Endothelial cell of umbilical vein (primary cell): ENCODE measurements around the gene USH1C. TPM values are rescaled to one million over a fixed set of nuclear protein-coding genes. Genes with fewer than 3 reads are reported as not detected.

Experiments used
- BruUV-seq: library from RNA; stranded (reverse); fragments of 400-500 nt; replicated peaks from 2 replicates; lab custom pipeline; 2021; lab: Mats Ljungman, UMichigan
- CTCF ChIA-PET: fragments of 300-600, 350-600 bp; sonication (Branson Sonifier 250); formaldehyde crosslinking; loops from one replicate; lab custom pipeline; 2021; ENCODE audit warnings: antibody characterized with exemption, inconsistent platforms; lab: Charles Lee
- POLR2A ChIA-PET: fragments of 300-600, 350-600 bp; sonication (Branson Sonifier 250); formaldehyde crosslinking; loops from one replicate; lab custom pipeline; 2021; ENCODE audit warnings: antibody characterized with exemption, inconsistent platforms; lab: Charles Lee
- DNase-seq: peaks from one replicate; pipeline ENCODE4 v3.0.0-alpha.2; 2011; ENCODE audit warnings: low read depth, low spot score
- FAIRE-seq: peaks from 2 replicates; lab custom pipeline; 2011; peaks lifted over from hg19 to GRCh38; lab: Jason Lieb, UNC
- H2AFZ ChIP-seq: 2 replicates; pipeline ENCODE4 v1.6.0; 2012; ENCODE audit warnings: low read depth, low read length, control low read depth, inconsistent platforms
- H3K27ac ChIP-seq: 2 replicates; pipeline ENCODE4 v1.5.1; 2011; ENCODE audit warnings: low read depth, mild to moderate bottlenecking, control low read depth, low read length, moderate library complexity; ENCODE audit not compliant: insufficient read depth
- H3K27me3 ChIP-seq, 2 experiments: 2 replicates each; pipeline versions ENCODE4 v1.6.0 to v1.6.1; 2011; ENCODE audit warnings: low read length in 2 of 2, mixed read lengths in 1 of 2; ENCODE audit not compliant: control insufficient read depth in 2 of 2, insufficient read depth in 2 of 2
- H3K36me3 ChIP-seq, 2 experiments: 2 replicates in 1 of 2; 3 replicates in 1 of 2; pipeline ENCODE4 v1.5.1; 2011; ENCODE audit warnings: low read length in 2 of 2, mild to moderate bottlenecking in 1 of 2, moderate library complexity in 1 of 2; ENCODE audit not compliant: control insufficient read depth in 2 of 2, insufficient read depth in 2 of 2; ENCODE audit errors: extremely low read depth in 1 of 2
- H3K4me1 ChIP-seq: 3 replicates; pipeline ENCODE4 v1.5.1; 2011; ENCODE audit warnings: mild to moderate bottlenecking, low read length; ENCODE audit not compliant: control insufficient read depth, insufficient read depth; ENCODE audit errors: extremely low read depth
- H3K4me2 ChIP-seq: 2 replicates; pipeline ENCODE4 v1.6.1; 2011; ENCODE audit warnings: low read length, control low read depth, mixed read lengths; ENCODE audit not compliant: insufficient read depth
- H3K4me3 ChIP-seq, 3 experiments: fragments of 200-600 bp in 1 of 3; sonication (generic), shearing (Covaris generic) in 1 of 3; replicated peaks in 1 of 3; 2 replicates each; pipeline ENCODE4 v1.5.1; 2011 to 2016; ENCODE audit warnings: control low read depth in 3 of 3, low read length in 3 of 3, mild to moderate bottlenecking in 2 of 3, inconsistent platforms in 1 of 3, low read depth in 1 of 3, moderate library complexity in 1 of 3; ENCODE audit not compliant: insufficient read depth in 1 of 3
- H3K79me2 ChIP-seq: 2 replicates; pipeline ENCODE4 v1.6.0; 2012; ENCODE audit warnings: low read length, inconsistent platforms; ENCODE audit not compliant: control insufficient read depth, insufficient read depth
- H3K9ac ChIP-seq: replicated peaks from 2 replicates; pipeline ENCODE3; 2011; ENCODE audit warnings: low read length, control low read depth; ENCODE audit not compliant: insufficient read depth; ENCODE audit errors: extremely low read depth
- H3K9me1 ChIP-seq: replicated peaks from 3 replicates; pipeline ENCODE4 v1.6.0; 2011; ENCODE audit warnings: mild to moderate bottlenecking, low read length; ENCODE audit not compliant: control insufficient read depth, insufficient read depth; ENCODE audit errors: extremely low read depth
- H3K9me3 ChIP-seq: replicated peaks from 2 replicates; pipeline ENCODE4 v1.5.1; 2012; ENCODE audit warnings: low read length, inconsistent platforms; ENCODE audit not compliant: control insufficient read depth, insufficient read depth
- H4K20me1 ChIP-seq: replicated peaks from 2 replicates; pipeline ENCODE3; 2011; ENCODE audit warnings: mild to moderate bottlenecking, low read length; ENCODE audit not compliant: control insufficient read depth, insufficient read depth; ENCODE audit errors: extremely low read depth
- CTCF ChIP-seq, 2 donors: IDR thresholded peaks; 1 replicate in 1 of 2; 2 replicates in 1 of 2; pipeline ENCODE4 v1.5.1; 2011; ENCODE audit warnings: low read length in 2 of 2, mild to moderate bottlenecking in 2 of 2, moderate library complexity in 2 of 2, control low read depth in 1 of 2, inconsistent platforms in 1 of 2, low read depth in 1 of 2; ENCODE audit not compliant: insufficient read depth in 1 of 2; ENCODE audit errors: extremely low read depth in 1 of 2
- EZH2 ChIP-seq: IDR thresholded peaks from 2 replicates; pipeline ENCODE4 v1.6.1; 2012; ENCODE audit warnings: borderline replicate concordance, low read depth, mild to moderate bottlenecking, moderate library complexity, low read length, inconsistent platforms; ENCODE audit not compliant: severe bottlenecking
- FOS ChIP-seq: IDR thresholded peaks from 2 replicates; pipeline ENCODE4 v1.6.1; 2011; ENCODE audit warnings: mild to moderate bottlenecking, low read length, moderate library complexity, borderline replicate concordance; ENCODE audit not compliant: insufficient read depth
- GATA2 ChIP-seq: IDR thresholded peaks from 2 replicates; pipeline ENCODE4 v1.7.0; 2011; ENCODE audit warnings: low read depth, mild to moderate bottlenecking, moderate library complexity, mixed read lengths, low read length; ENCODE audit not compliant: insufficient read length, insufficient read depth
- JUN ChIP-seq: IDR thresholded peaks from 2 replicates; pipeline ENCODE4 v1.6.1; 2011; ENCODE audit warnings: borderline replicate concordance, low read depth; ENCODE audit not compliant: insufficient read length, insufficient read depth
- MYC ChIP-seq: IDR thresholded peaks from one replicate; pipeline ENCODE4 v1.6.1; 2011; ENCODE audit warnings: mild to moderate bottlenecking, low read depth, low read length
- POLR2A ChIP-seq: IDR thresholded peaks from 2 replicates; pipeline ENCODE4 v1.6.1; 2012; ENCODE audit warnings: low read depth, mild to moderate bottlenecking, control low read depth, low read length
- POLR2AphosphoS5 ChIP-seq: IDR thresholded peaks from 2 replicates; pipeline ENCODE4 v1.6.1; 2012; ENCODE audit warnings: low read depth, mild to moderate bottlenecking, control low read depth, low read length, moderate library complexity; ENCODE audit not compliant: insufficient read depth
- dilution Hi-C: fragments of 300-500 bp; cut with MboI; formaldehyde crosslinking; loops from one replicate; pipeline ENCODE4 v1.15.0; 2019; ENCODE audit warnings: low sequenced_read_pairs; ENCODE audit not compliant: extremely low pct_ligation_motif_present
- intact Hi-C: fragments of 100-400 bp; cut with micrococcal nuclease; formaldehyde crosslinking; loops from one replicate; pipeline ENCODE4 v1.10.0; 2022
- polyA plus RNA-seq, 4 experiments: library from polyadenylated mRNA; depleted of rRNA in 3 of 4; stranded (reverse) in 3 of 4; unstranded in 1 of 4; fragments of >200 nt; gene quantifications; 2 replicates each; pipeline versions ENCODE4 v1.2.1 to v1.2.3, GENCODE V29; 2011 to 2012; ENCODE audit warnings: missing spikeins in 1 of 4
- total RNA-seq: library from RNA; stranded (reverse); gene quantifications from 2 replicates; pipeline ENCODE4 v1.2.3, GENCODE V29; 2021
- TF ChIP-seq, protein P1 (sequence below): IDR thresholded peaks from 2 replicates; pipeline ENCODE4 v1.6.1; 2011; ENCODE audit not compliant: insufficient read depth, insufficient read length

USH1C gene
- total and polyA plus RNA-seq, 2 donors (not counting 3 experiments of a cell fraction or from before 2014, with no cell fraction given): not detected

DNA sequence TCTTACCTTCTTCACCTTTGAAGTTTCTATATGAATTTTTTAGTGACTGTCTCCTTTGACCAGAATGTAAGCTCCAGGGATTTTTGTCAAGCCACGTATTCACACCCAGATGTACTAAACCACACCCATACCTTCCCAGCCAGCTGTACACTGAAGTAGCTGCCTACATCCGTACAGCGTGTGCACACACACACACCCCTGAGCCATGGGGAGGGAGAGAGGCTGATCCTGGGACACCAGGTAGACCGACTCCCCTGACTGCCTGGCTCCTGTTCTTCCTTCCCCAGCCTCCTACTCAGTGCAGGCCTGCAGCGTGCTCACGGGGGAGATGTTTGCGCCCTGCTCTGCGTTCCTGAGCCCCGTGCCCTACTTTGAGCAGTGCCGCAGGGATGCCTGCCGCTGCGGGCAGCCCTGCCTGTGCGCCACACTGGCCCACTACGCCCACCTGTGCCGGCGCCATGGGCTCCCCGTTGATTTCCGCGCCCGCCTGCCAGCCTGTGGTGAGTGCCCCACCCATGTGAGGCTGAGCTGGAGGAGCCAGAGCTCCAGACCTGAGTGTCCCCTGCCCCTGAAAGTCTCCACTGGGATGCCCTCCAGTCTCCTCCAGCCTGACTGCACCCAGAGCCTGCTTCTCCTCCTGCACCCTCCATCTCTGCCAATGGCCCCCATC lies 28.7 kb upstream of the USH1C start:
- Histone ChIP-seq H2AFZ (no peak overlapping the region), H4K20me1 (no peaks in the 10 kb centered on the region), H3K79me2 (no peaks in the 10 kb centered on the region), H3K9ac (no peak overlapping the region), H3K4me1 (no peaks in the 10 kb centered on the region), H3K27me3 (peaks cover 0 to 3% of the 10 kb centered on the region in 2 experiments), H3K9me3 (no peaks in the 10 kb centered on the region), H3K4me2 (no peak overlapping the region), H3K4me3 (no peak overlapping the region), H3K27ac (no peak overlapping the region), H3K9me1 (no peaks in the 10 kb centered on the region), H3K36me3 (no peaks in the 10 kb centered on the region)
- DNase-seq (no peak), FAIRE-seq (no peak)
- POLR2A ChIA-PET: no interaction called here
- BruUV-seq: no TSS peak
- dilution Hi-C loops: no loop called here
- intact Hi-C loops: no loop called here
- CTCF ChIA-PET: no interaction called here
- TF ChIP-seq EZH2 (no peak), GATA2 (no peak), MYC (no peak)
- TF ChIP-seq, protein P1, sequence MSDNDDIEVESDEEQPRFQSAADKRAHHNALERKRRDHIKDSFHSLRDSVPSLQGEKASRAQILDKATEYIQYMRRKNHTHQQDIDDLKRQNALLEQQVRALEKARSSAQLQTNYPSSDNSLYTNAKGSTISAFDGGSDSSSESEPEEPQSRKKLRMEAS: no peak

DNA sequence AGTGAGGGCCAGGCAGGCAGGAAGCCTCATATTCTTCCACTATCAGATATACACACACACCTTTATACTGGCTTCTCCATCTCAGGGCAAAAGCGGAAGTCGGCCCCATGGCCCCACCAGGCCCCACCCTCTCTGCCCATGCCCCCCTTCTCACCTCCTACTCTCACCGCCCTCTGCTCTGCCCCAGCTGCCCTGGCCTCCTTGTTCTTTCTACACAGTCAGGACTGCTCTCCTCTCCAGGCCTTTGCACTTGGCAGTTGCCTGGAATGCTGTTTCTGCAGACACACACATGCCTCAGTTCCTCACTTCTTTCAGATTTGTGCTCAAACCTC lies 28.1 kb upstream of the USH1C start:
- dilution Hi-C loops: no loop called here
- BruUV-seq: no TSS peak
- FAIRE-seq: no peak

More for the DNA sequence above, 28.1 kb upstream of the USH1C start:
- no peaks in the 10 kb centered on the region for H3K4me1 ChIP-seq
- no peaks in the 10 kb centered on the region for H3K36me3 ChIP-seq
- no peak overlapping the region for H3K27ac ChIP-seq
- H4K20me1 ChIP-seq: no peaks in the 10 kb centered on the region
- CTCF ChIA-PET: no interaction called here
- no peak overlapping the region for H3K4me3 ChIP-seq
- peaks cover 0 to 3% of the 10 kb centered on the region in 2 experiments for H3K27me3 ChIP-seq
- no peaks in the 10 kb centered on the region for H3K79me2 ChIP-seq
- H3K9ac ChIP-seq: no peak overlapping the region
- H3K4me2 ChIP-seq: no peak overlapping the region
- intact Hi-C loops: no loop called here
- H3K9me1 ChIP-seq: no peaks in the 10 kb centered on the region
- TF ChIP-seq GATA2 (no peak), FOS (no peak), MYC (no peak), EZH2 (no peak), POLR2A (no peak), JUN (no peak), POLR2AphosphoS5 (no peak), CTCF (IDR thresholded peaks at IDR 0.05; ENCODE audit: extremely low read depth in 1 of 2, insufficient read depth in 1 of 2, low read depth in 1 of 2, low read length in 2 of 2) (no peak)
- TF ChIP-seq, protein P1: no peak
- no peak overlapping the region for H2AFZ ChIP-seq
- POLR2A ChIA-PET: no interaction called here
- no peak for DNase-seq
- no peaks in the 10 kb centered on the region for H3K9me3 ChIP-seq
